ENCODE data around the gene LRRK1. TPM values are rescaled to one million over a fixed set of nuclear protein-coding genes. Genes with fewer than 3 reads are reported as not detected.

LRRK1 gene
- total and polyA plus RNA-seq, 4 donors: 5.0 to 5.3 (median 5.2) TPM

DNA sequence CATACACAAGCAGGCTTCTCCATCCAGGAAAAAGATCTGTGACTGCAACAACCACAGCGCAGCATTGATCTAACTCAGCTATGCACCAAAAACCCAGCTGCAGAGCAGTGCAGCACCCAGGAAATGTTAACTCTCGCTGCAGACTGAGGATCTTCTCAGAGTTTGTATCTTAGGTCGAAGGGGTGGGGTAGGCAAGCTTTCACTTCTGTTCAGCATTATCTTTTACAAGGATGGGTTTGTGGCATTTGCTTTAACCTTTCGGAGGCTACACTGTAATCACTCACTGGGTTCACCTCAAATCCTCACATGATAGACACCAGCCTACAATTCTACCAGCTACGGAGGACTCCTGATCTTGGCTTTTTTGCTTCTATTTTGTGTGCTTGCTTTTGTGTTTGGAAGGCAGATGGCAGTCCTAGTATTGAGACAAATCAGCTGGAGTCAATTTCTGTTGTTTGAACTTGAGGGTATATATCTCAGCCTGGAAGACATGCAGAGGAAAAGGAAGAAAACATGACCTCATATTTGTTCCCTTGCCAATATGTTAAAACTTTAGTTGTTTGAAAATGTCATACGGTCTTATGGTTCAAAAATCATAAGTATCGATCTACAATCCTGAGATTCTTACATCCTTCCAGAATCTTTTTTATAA lies 25.2 kb downstream of the LRRK1 start:
- 79% methylated on average over 2 of the region's 7 CpGs for WGBS (ENCODE audit: insufficient coverage)
- Histone ChIP-seq H3K27me3 (ENCODE audit: control insufficient read depth, insufficient read depth, low read length) (no peaks in the 10 kb centered on the region), H3K4me3 (ENCODE audit: low read depth, low read length) (no peak overlapping the region), H3K4me1 (ENCODE audit: control insufficient read depth, insufficient read depth, low read length) (peaks cover 3% of the 10 kb centered on the region), H3K27ac (ENCODE audit: low read depth, low read length) (no peak overlapping the region), H3K9me3 (ENCODE audit: control insufficient read depth, insufficient read depth, low read length) (no peaks in the 10 kb centered on the region), H3K36me3 (ENCODE audit: control insufficient read depth, insufficient read depth, low read length) (no peaks in the 10 kb centered on the region)
- peak in 1 of 6 donors; percentile 6 for DNase-seq (ENCODE audit: low read depth in 4 of 6, low spot score in 6 of 6)

- H3K4me1 ChIP-seq (ENCODE audit: control insufficient read depth, insufficient read depth, low read length): peaks cover 3% of the 10 kb centered on the region
- H3K36me3 ChIP-seq (ENCODE audit: control insufficient read depth, insufficient read depth, low read length): no peaks in the 10 kb centered on the region
- no peak overlapping the region for H3K4me3 ChIP-seq (ENCODE audit: low read depth, low read length)
- H3K9me3 ChIP-seq (ENCODE audit: control insufficient read depth, insufficient read depth, low read length): no peaks in the 10 kb centered on the region
- H3K27me3 ChIP-seq (ENCODE audit: control insufficient read depth, insufficient read depth, low read length): no peaks in the 10 kb centered on the region
- WGBS (ENCODE audit: insufficient coverage): 40% methylated on average over 2 of the region's 6 CpGs
- no peak overlapping the region for H3K27ac ChIP-seq (ENCODE audit: low read depth, low read length)
- DNase-seq (ENCODE audit: low read depth in 4 of 6, low spot score in 6 of 6): peak in 1 of 6 donors; percentile 23
These were observed 25.8 kb downstream of the LRRK1 start for GRCh38 chr15:100944986-100945385.

DNA sequence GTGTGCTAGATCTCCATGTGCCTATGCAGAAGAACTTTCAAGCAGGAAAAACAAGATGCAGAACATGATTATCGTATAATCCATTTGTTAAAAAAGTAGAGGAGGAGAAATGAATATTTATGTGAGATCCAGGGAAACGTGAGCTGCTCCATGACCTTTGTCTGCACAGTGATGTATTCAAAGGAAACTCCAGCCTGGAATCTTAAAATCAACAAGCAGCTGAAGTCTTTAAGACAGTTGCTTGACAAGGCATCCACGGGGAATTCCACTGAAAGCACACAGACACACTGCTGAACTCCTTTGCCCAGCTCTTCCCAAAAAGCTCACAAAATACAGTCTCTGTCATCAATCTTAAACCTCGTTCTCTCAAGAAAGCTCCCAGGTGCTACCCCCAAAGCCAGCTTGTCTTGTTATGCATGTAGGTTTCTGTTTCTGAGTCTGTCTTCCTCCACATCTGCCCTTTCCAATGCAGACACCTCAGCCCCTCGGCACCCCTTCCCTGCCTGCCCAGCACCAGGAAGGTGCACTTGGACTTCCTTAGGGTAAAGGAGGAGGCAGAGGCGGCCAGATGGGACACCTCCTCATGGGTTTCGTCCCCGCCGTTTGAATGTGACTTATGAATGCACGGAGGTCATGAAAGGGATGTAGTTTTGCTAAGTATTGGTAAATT lies 28.7 kb downstream of the LRRK1 start:
- no peak for DNase-seq (ENCODE audit: low read depth in 4 of 6, low spot score in 6 of 6)
- no peaks in the 10 kb centered on the region for H3K9me3 ChIP-seq (ENCODE audit: control insufficient read depth, insufficient read depth, low read length)
- peaks cover 3% of the 10 kb centered on the region for H3K4me1 ChIP-seq (ENCODE audit: control insufficient read depth, insufficient read depth, low read length)
- no peak overlapping the region for H3K4me3 ChIP-seq (ENCODE audit: low read depth, low read length)
- WGBS (ENCODE audit: insufficient coverage): 56% methylated on average over 3 of the region's 10 CpGs
- H3K27me3 ChIP-seq (ENCODE audit: control insufficient read depth, insufficient read depth, low read length): no peaks in the 10 kb centered on the region
- H3K27ac ChIP-seq (ENCODE audit: low read depth, low read length): no peak overlapping the region
- no peaks in the 10 kb centered on the region for H3K36me3 ChIP-seq (ENCODE audit: control insufficient read depth, insufficient read depth, low read length)

GRCh38 chr15:100948430-100948762 lies 29.2 kb downstream of the LRRK1 start:
- Histone ChIP-seq H3K4me1 (ENCODE audit: control insufficient read depth, insufficient read depth, low read length) (peaks cover 3% of the 10 kb centered on the region), H3K27ac (ENCODE audit: low read depth, low read length) (no peak overlapping the region), H3K4me3 (ENCODE audit: low read depth, low read length) (no peak overlapping the region), H3K9me3 (ENCODE audit: control insufficient read depth, insufficient read depth, low read length) (no peaks in the 10 kb centered on the region), H3K36me3 (ENCODE audit: control insufficient read depth, insufficient read depth, low read length) (no peaks in the 10 kb centered on the region), H3K27me3 (ENCODE audit: control insufficient read depth, insufficient read depth, low read length) (no peaks in the 10 kb centered on the region)
- no CpG with 5 or more reads among the region's 3 CpGs for WGBS (ENCODE audit: insufficient coverage)
- no peak for DNase-seq (ENCODE audit: low read depth in 4 of 6, low spot score in 6 of 6)

GRCh38 chr15:100949691-100950090 lies 30.5 kb downstream of the LRRK1 start:
- H3K27me3 ChIP-seq (ENCODE audit: control insufficient read depth, insufficient read depth, low read length): no peaks in the 10 kb centered on the region

DNA sequence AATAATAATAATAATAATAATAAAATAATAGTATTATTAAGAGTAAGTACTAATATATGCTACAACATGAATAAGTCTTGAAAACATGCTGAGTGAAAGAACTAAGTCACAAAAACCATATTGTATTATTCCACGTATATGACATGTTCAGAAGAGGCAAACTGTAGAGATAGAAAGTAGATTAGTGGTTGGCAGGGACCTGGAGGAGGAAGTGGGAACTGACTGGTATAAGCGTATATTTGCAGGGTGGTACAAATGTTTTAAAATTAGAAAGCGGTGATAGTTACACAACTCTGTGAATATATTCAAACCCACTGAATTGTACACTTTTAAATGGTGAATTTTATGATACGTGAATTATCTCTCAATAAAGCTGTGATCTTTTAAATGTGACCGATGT lies 32.8 kb downstream of the LRRK1 start:
- no CpG with 5 or more reads among the region's 5 CpGs for WGBS (ENCODE audit: insufficient coverage)
- Histone ChIP-seq H3K27ac (ENCODE audit: low read depth, low read length) (no peak overlapping the region), H3K36me3 (ENCODE audit: control insufficient read depth, insufficient read depth, low read length) (no peaks in the 10 kb centered on the region), H3K27me3 (ENCODE audit: control insufficient read depth, insufficient read depth, low read length) (no peaks in the 10 kb centered on the region), H3K9me3 (ENCODE audit: control insufficient read depth, insufficient read depth, low read length) (no peaks in the 10 kb centered on the region), H3K4me1 (ENCODE audit: control insufficient read depth, insufficient read depth, low read length) (peaks cover 3% of the 10 kb centered on the region), H3K4me3 (ENCODE audit: low read depth, low read length) (no peak overlapping the region)
- DNase-seq (ENCODE audit: low read depth in 4 of 6, low spot score in 6 of 6): no peak

More at GRCh38 chr15:100949691-100950090, 30.5 kb downstream of the LRRK1 start:
- H3K4me1 ChIP-seq (ENCODE audit: control insufficient read depth, insufficient read depth, low read length): peaks cover 3% of the 10 kb centered on the region
- DNase-seq (ENCODE audit: low read depth in 4 of 6, low spot score in 6 of 6): no peak
- no peak overlapping the region for H3K27ac ChIP-seq (ENCODE audit: low read depth, low read length)
- no peaks in the 10 kb centered on the region for H3K36me3 ChIP-seq (ENCODE audit: control insufficient read depth, insufficient read depth, low read length)
- H3K4me3 ChIP-seq (ENCODE audit: low read depth, low read length): no peak overlapping the region
- H3K9me3 ChIP-seq (ENCODE audit: control insufficient read depth, insufficient read depth, low read length): no peaks in the 10 kb centered on the region
- WGBS (ENCODE audit: insufficient coverage): no CpG with 5 or more reads among the region's 1 CpG

GRCh38 chr15:100952566-100952965 lies 33.4 kb downstream of the LRRK1 start:
- H3K9me3 ChIP-seq (ENCODE audit: control insufficient read depth, insufficient read depth, low read length): no peaks in the 10 kb centered on the region
- no peak overlapping the region for H3K27ac ChIP-seq (ENCODE audit: low read depth, low read length)
- DNase-seq (ENCODE audit: low read depth in 4 of 6, low spot score in 6 of 6): peak in 1 of 6 donors; percentile 68
- H3K4me1 ChIP-seq (ENCODE audit: control insufficient read depth, insufficient read depth, low read length): peaks cover 3% of the 10 kb centered on the region
- H3K36me3 ChIP-seq (ENCODE audit: control insufficient read depth, insufficient read depth, low read length): no peaks in the 10 kb centered on the region
- no peaks in the 10 kb centered on the region for H3K27me3 ChIP-seq (ENCODE audit: control insufficient read depth, insufficient read depth, low read length)
- no peak overlapping the region for H3K4me3 ChIP-seq (ENCODE audit: low read depth, low read length)
- 40% methylated on average over 1 of the region's 3 CpGs for WGBS (ENCODE audit: insufficient coverage)

DNA sequence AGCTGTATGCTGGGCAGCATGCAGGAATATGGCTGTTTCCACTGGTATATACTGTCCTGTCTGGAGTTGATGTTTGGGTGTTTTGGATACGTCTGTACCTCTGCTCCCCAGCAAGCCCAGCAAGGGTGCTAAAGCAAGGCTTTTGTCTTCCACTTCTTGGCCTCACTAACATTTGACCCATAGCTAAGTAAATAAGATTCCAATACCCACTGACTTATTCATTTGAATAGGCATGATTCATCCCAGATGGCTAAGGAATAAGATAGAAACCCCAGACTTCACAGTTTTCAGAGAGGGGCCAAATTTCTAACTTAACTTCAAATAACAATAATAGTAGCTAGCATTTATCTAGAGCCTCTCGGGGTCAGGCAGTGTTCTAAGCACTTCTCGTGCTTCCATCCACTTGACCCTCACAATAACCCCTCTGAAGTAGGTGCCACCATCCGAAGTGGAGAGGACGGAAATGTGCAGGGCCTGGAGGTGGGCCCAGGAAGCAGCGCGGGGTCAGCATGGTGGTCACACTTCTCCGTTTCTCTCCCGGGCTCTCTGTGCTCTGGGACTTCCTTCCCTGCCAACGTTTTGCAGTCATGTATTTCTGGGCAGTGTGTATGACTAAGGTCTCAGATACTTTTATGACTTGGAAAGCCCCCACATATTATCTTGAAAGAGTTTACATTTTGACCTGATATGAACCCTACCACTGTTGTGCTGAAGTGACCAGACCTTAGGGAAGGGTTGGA lies 39.3 kb downstream of the LRRK1 start:
- no peak for DNase-seq (ENCODE audit: low read depth in 4 of 6, low spot score in 6 of 6)
- no peaks in the 10 kb centered on the region for H3K27me3 ChIP-seq (ENCODE audit: control insufficient read depth, insufficient read depth, low read length)
- H3K4me3 ChIP-seq (ENCODE audit: low read depth, low read length): no peak overlapping the region
- H3K27ac ChIP-seq (ENCODE audit: low read depth, low read length): no peak overlapping the region
- H3K36me3 ChIP-seq (ENCODE audit: control insufficient read depth, insufficient read depth, low read length): no peaks in the 10 kb centered on the region
- H3K9me3 ChIP-seq (ENCODE audit: control insufficient read depth, insufficient read depth, low read length): no peaks in the 10 kb centered on the region
- no peaks in the 10 kb centered on the region for H3K4me1 ChIP-seq (ENCODE audit: control insufficient read depth, insufficient read depth, low read length)
- 86% methylated on average over 8 of the region's 10 CpGs for WGBS (ENCODE audit: insufficient coverage)

GRCh38 chr15:100959066-100960050 lies 40.2 kb downstream of the LRRK1 start:
- no peaks in the 10 kb centered on the region for H3K9me3 ChIP-seq (ENCODE audit: control insufficient read depth, insufficient read depth, low read length)
- no peak for DNase-seq (ENCODE audit: low read depth in 4 of 6, low spot score in 6 of 6)
- H3K27ac ChIP-seq (ENCODE audit: low read depth, low read length): no peak overlapping the region
- H3K4me3 ChIP-seq (ENCODE audit: low read depth, low read length): no peak overlapping the region
- no peaks in the 10 kb centered on the region for H3K27me3 ChIP-seq (ENCODE audit: control insufficient read depth, insufficient read depth, low read length)
- no peaks in the 10 kb centered on the region for H3K36me3 ChIP-seq (ENCODE audit: control insufficient read depth, insufficient read depth, low read length)
- H3K4me1 ChIP-seq (ENCODE audit: control insufficient read depth, insufficient read depth, low read length): no peaks in the 10 kb centered on the region
- 78% methylated on average over 10 of the region's 14 CpGs for WGBS (ENCODE audit: insufficient coverage)
